Thyroid gland (tissue), 4 donors: ENCODE data around the gene TRPM6.

Experiments
- POLR2A ChIP-seq, 2 donors: fragments of 450-650 bp; IDR thresholded peaks; one replicate each; pipeline ENCODE4 v1.6.1; 2017; ENCODE audit warnings: antibody characterized with exemption in 2 of 2, mild to moderate bottlenecking in 2 of 2, moderate library complexity in 1 of 2
- TF ChIP-seq, protein P1 (sequence below), 6 experiments: fragments of 200-600 bp in 3 of 6; fragments of 450-650 bp in 3 of 6; sonication (generic) in 3 of 6; IDR thresholded peaks; one replicate each; pipeline ENCODE4 v1.5.1; 2016 to 2019; ENCODE audit warnings: antibody characterized with exemption in 6 of 6, mild to moderate bottlenecking in 2 of 6, inconsistent platforms in 1 of 6, moderate library complexity in 1 of 6

- TF ChIP-seq, protein P1, sequence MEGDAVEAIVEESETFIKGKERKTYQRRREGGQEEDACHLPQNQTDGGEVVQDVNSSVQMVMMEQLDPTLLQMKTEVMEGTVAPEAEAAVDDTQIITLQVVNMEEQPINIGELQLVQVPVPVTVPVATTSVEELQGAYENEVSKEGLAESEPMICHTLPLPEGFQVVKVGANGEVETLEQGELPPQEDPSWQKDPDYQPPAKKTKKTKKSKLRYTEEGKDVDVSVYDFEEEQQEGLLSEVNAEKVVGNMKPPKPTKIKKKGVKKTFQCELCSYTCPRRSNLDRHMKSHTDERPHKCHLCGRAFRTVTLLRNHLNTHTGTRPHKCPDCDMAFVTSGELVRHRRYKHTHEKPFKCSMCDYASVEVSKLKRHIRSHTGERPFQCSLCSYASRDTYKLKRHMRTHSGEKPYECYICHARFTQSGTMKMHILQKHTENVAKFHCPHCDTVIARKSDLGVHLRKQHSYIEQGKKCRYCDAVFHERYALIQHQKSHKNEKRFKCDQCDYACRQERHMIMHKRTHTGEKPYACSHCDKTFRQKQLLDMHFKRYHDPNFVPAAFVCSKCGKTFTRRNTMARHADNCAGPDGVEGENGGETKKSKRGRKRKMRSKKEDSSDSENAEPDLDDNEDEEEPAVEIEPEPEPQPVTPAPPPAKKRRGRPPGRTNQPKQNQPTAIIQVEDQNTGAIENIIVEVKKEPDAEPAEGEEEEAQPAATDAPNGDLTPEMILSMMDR (IDR thresholded peaks at IDR 0.05) = no peak
- TF ChIP-seq POLR2A (IDR thresholded peaks at IDR 0.05) = no peak
These were observed 103.2 kb downstream of the TRPM6 start for GRCh38 chr9:74784506-74784905.
